HG02938 (cell line): ENCODE results near the gene C2CD4A.

ENCODE experiments used
- ATAC-seq: cut with Tn5 transposase; IDR thresholded peaks from one replicate; pipeline ENCODE4 v1.9.1; 2021; ENCODE audit warnings: mild to moderate bottlenecking, moderate library complexity; ENCODE audit not compliant: unreplicated experiment

The C2CD4A gene

GRCh38 chr15:62093809-62094208, 27.0 kb downstream of the C2CD4A start:
- ATAC-seq, result no peak

GRCh38 chr15:62094388-62094787, 27.6 kb downstream of the C2CD4A start:
- ATAC-seq, result no peak

- no peak for ATAC-seq
These were observed 32.4 kb downstream of the C2CD4A start for GRCh38 chr15:62099094-62099601.

GRCh38 chr15:62103431-62103830, 36.7 kb downstream of the C2CD4A start:
- ATAC-seq, result no peak

GRCh38 chr15:62104401-62104800, 37.6 kb downstream of the C2CD4A start:
- ATAC-seq, result no peak

- no peak for ATAC-seq
These were observed 38.1 kb downstream of the C2CD4A start for GRCh38 chr15:62104846-62105245.

GRCh38 chr15:62105266-62105665, 38.5 kb downstream of the C2CD4A start:
- ATAC-seq, result no peak

- no peak for ATAC-seq
These were observed 39.3 kb downstream of the C2CD4A start for GRCh38 chr15:62106096-62106495.

- ATAC-seq, result no peak
These were observed 40.9 kb downstream of the C2CD4A start for GRCh38 chr15:62107571-62108121.

GRCh38 chr15:62108411-62108810, 41.6 kb downstream of the C2CD4A start:
- ATAC-seq, result no peak

- no peak for ATAC-seq
These were observed 42.7 kb downstream of the C2CD4A start for GRCh38 chr15:62109437-62109836.

GRCh38 chr15:62109982-62110851, 43.4 kb downstream of the C2CD4A start:
- ATAC-seq, result no peak

- ATAC-seq, result no peak
These were observed 45.3 kb downstream of the C2CD4A start for GRCh38 chr15:62112081-62112480.

- no peak for ATAC-seq
These were observed 46.1 kb downstream of the C2CD4A start for GRCh38 chr15:62112616-62113593.

- ATAC-seq, result no peak
These were observed 49.1 kb downstream of the C2CD4A start for GRCh38 chr15:62115847-62116246.

GRCh38 chr15:62118520-62119226, 51.9 kb downstream of the C2CD4A start:
- ATAC-seq, result no peak

- no peak for ATAC-seq
These were observed 52.6 kb downstream of the C2CD4A start for GRCh38 chr15:62119227-62119864.

- no peak for ATAC-seq
These were observed 53.1 kb downstream of the C2CD4A start for GRCh38 chr15:62119874-62120273.
